Right kidney (tissue), 9 donors: Measurements from ENCODE around the gene RFPL4A.
"Not testable (repeated sequence)": the region's sequence is repeated elsewhere in the genome, so short reads cannot be mapped to it uniquely, and the experiment has no call there.

Experiments used
- DNase-seq: peaks from one replicate; pipeline ENCODE4 v3.0.0-alpha.2; 2016
- long read RNA-seq, 8 donors: transcript quantifications; one replicate each; lab custom pipeline, GENCODE V29; 2026

The RFPL4A gene
- long read RNA-seq, donor 1 = 0 reads
- long read RNA-seq, donor 2 = 0 reads
- long read RNA-seq, donor 3 = 0 reads
- long read RNA-seq, donor 4 = 0 reads
- long read RNA-seq, donor 5 = 0 reads
- long read RNA-seq, donor 6 = 0 reads
- long read RNA-seq, donor 7 = 0 reads
- long read RNA-seq, donor 8 = 0 reads

GRCh38 chr19:55758797-55759196 lies at the start of gene RFPL4A:
TSS of gene RFPL4A (plus strand) at chr19:55759097. CDS start at chr19:55761801, 2,704 bp downstream.
- not testable (repeated sequence) for DNase-seq

GRCh38 chr19:55711719-55712118 lies 47.2 kb upstream of the RFPL4A start:
- no peak for DNase-seq

GRCh38 chr19:55712804-55713631 lies 45.9 kb upstream of the RFPL4A start:
- DNase-seq = no peak

GRCh38 chr19:55716531-55716930 lies 42.4 kb upstream of the RFPL4A start:
- DNase-seq = no peak

GRCh38 chr19:55717251-55717650 lies 41.6 kb upstream of the RFPL4A start:
- no peak for DNase-seq

- DNase-seq = not testable (repeated sequence)
Measured at GRCh38 chr19:55717879-55718711, 40.8 kb upstream of the RFPL4A start.

- DNase-seq = no peak
Measured at GRCh38 chr19:55720214-55720746, 38.6 kb upstream of the RFPL4A start.

GRCh38 chr19:55720801-55721200 lies 38.1 kb upstream of the RFPL4A start:
- DNase-seq = no peak

- no peak for DNase-seq
Measured at GRCh38 chr19:55723491-55723890, 35.4 kb upstream of the RFPL4A start.

GRCh38 chr19:55730378-55730777 lies 28.5 kb upstream of the RFPL4A start:
- not testable (repeated sequence) for DNase-seq

GRCh38 chr19:55738302-55738701 lies 20.6 kb upstream of the RFPL4A start, which contains the start of gene NLRP9:
TSS of gene NLRP9 (minus strand) at chr19:55738402. CDS start at chr19:55738374, 28 bp downstream.
- no peak for DNase-seq

GRCh38 chr19:55750715-55751114 lies 8.2 kb upstream of the RFPL4A start:
- no peak for DNase-seq

- no peak for DNase-seq
Measured at GRCh38 chr19:55753401-55753800, 5.5 kb upstream of the RFPL4A start.

- DNase-seq = not testable (repeated sequence)
Measured at GRCh38 chr19:55756808-55757207, 2.1 kb upstream of the RFPL4A start.

- DNase-seq = no peak
Measured at GRCh38 chr19:55766466-55766865, 7.6 kb downstream of the RFPL4A start.

GRCh38 chr19:55768818-55769217 lies 9.9 kb downstream of the RFPL4A start, which contains the start of gene RFPL4AL1:
TSS of gene RFPL4AL1 (plus strand) at chr19:55769118. CDS start at chr19:55771805, 2,687 bp downstream.
- DNase-seq = not testable (repeated sequence)

GRCh38 chr19:55769632-55770031 lies 10.7 kb downstream of the RFPL4A start:
- not testable (repeated sequence) for DNase-seq

GRCh38 chr19:55777528-55777927 lies 18.6 kb downstream of the RFPL4A start:
- no peak for DNase-seq

GRCh38 chr19:55778331-55778730 lies 19.4 kb downstream of the RFPL4A start:
- no peak for DNase-seq

GRCh38 chr19:55781112-55781511 lies 22.2 kb downstream of the RFPL4A start:
- DNase-seq = no peak

- no peak for DNase-seq
Measured at GRCh38 chr19:55795021-55795420, 36.1 kb downstream of the RFPL4A start.

GRCh38 chr19:55801416-55801815 lies 42.5 kb downstream of the RFPL4A start:
- no peak for DNase-seq
